Endothelial cell (in vitro differentiated cells): ENCODE results near the gene PSMB7. TPM values are rescaled to one million over a fixed set of nuclear protein-coding genes. Genes with fewer than 3 reads are reported as not detected.
A peak's percentile ranks its signal among the peaks of the same experiment; 100 is the strongest.

Experiments used
- DNase-seq: peaks from one replicate; pipeline ENCODE4 v3.0.0; 2021; ENCODE audit warnings: low spot score
- H3K27ac Mint-ChIP-seq: one replicate; pipeline ENCODE4 v1.8.0; 2021; ENCODE audit warnings: mixed read lengths, inconsistent platforms; ENCODE audit not compliant: unreplicated experiment
- H3K27me3 Mint-ChIP-seq: one replicate; pipeline ENCODE4 v1.8.0; 2021; ENCODE audit warnings: mild to moderate bottlenecking, moderate library complexity, mixed read lengths, inconsistent platforms; ENCODE audit not compliant: unreplicated experiment
- H3K36me3 Mint-ChIP-seq: one replicate; pipeline ENCODE4 v1.8.0; 2021; ENCODE audit warnings: mild to moderate bottlenecking, low read depth, mixed read lengths, inconsistent platforms; ENCODE audit not compliant: unreplicated experiment
- H3K4me1 Mint-ChIP-seq: one replicate; pipeline ENCODE4 v1.8.0; 2021; ENCODE audit warnings: mild to moderate bottlenecking, mixed read lengths, inconsistent platforms; ENCODE audit not compliant: unreplicated experiment
- H3K4me3 Mint-ChIP-seq: one replicate; pipeline ENCODE4 v1.8.0; 2021; ENCODE audit warnings: mild to moderate bottlenecking, mixed read lengths, inconsistent platforms; ENCODE audit not compliant: unreplicated experiment
- H3K9me3 Mint-ChIP-seq: one replicate; pipeline ENCODE4 v1.8.0; 2021; ENCODE audit warnings: mixed read lengths, inconsistent platforms; ENCODE audit not compliant: unreplicated experiment
- total RNA-seq: library from RNA; stranded (reverse); fragmentation: NEBNext Ultra II Directional; extraction: Animal tissue kit (Norgen Biotek cat#: 25700); gene quantifications from one replicate; pipeline ENCODE4 v1.2.1, GENCODE V29; 2021; ENCODE audit not compliant: unreplicated experiment
- TF ChIP-seq, protein P1 (sequence below): fragments of 200-600 bp; sonication (generic); IDR thresholded peaks from one replicate; pipeline ENCODE4 v1.5.0; 2021; ENCODE audit warnings: antibody characterized with exemption; ENCODE audit not compliant: unreplicated experiment

PSMB7 gene
- total RNA-seq, 1 donor from 2014 or later = 180 TPM

- H3K9me3 Mint-ChIP-seq = no peaks in the 10 kb centered on the region
- no peak overlapping the region for H3K4me3 Mint-ChIP-seq
- DNase-seq = no peak
- no peaks in the 10 kb centered on the region for H3K4me1 Mint-ChIP-seq
- H3K27ac Mint-ChIP-seq = no peak overlapping the region
- TF ChIP-seq, protein P1, sequence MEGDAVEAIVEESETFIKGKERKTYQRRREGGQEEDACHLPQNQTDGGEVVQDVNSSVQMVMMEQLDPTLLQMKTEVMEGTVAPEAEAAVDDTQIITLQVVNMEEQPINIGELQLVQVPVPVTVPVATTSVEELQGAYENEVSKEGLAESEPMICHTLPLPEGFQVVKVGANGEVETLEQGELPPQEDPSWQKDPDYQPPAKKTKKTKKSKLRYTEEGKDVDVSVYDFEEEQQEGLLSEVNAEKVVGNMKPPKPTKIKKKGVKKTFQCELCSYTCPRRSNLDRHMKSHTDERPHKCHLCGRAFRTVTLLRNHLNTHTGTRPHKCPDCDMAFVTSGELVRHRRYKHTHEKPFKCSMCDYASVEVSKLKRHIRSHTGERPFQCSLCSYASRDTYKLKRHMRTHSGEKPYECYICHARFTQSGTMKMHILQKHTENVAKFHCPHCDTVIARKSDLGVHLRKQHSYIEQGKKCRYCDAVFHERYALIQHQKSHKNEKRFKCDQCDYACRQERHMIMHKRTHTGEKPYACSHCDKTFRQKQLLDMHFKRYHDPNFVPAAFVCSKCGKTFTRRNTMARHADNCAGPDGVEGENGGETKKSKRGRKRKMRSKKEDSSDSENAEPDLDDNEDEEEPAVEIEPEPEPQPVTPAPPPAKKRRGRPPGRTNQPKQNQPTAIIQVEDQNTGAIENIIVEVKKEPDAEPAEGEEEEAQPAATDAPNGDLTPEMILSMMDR = no peak
- peaks cover 18% of the 10 kb centered on the region for H3K36me3 Mint-ChIP-seq
- H3K27me3 Mint-ChIP-seq = peaks cover 13% of the 10 kb centered on the region
Measured at GRCh38 chr9:124347206-124347967, 67.9 kb downstream of the PSMB7 start.

- peaks cover 13% of the 10 kb centered on the region for H3K27me3 Mint-ChIP-seq
Measured at GRCh38 chr9:124346347-124347163, 68.7 kb downstream of the PSMB7 start.

DNA sequence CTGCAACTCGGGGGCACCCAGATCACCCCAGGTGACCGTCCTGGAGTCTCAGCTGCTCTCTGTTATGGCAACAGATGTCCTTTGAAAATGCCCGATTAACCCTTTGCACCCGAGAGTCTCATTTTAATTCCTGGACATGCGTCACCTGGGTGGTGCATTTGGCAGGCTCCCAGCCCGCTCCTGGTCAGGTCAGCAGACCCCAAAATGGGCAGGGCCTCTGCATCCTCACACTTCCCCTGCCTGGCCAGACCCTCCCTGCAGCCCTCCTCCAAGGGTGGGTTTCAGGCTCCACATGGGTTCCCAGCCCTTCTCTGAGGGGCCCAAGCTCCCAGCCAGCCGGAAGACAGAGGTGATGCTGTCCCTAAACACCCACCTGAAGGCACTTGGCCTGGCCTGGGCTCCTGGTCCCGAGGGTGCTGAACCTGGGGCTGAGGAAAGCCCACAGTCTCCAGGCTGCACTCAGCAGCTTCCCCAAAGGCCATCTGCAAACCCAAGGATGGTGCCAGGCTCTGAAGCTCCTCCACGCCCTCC is 69.4 kb downstream of the PSMB7 start:
- Mint-ChIP-seq H3K27me3 (peaks cover 13% of the 10 kb centered on the region), H3K9me3 (no peaks in the 10 kb centered on the region), H3K4me1 (no peaks in the 10 kb centered on the region), H3K36me3 (peaks cover 5% of the 10 kb centered on the region), H3K27ac (peak overlapping the region; percentile 74), H3K4me3 (no peak overlapping the region)
- no peak for DNase-seq
- TF ChIP-seq, protein P1 = no peak

More at GRCh38 chr9:124346347-124347163, 68.7 kb downstream of the PSMB7 start:
- no peak overlapping the region for H3K4me3 Mint-ChIP-seq
- H3K36me3 Mint-ChIP-seq = peaks cover 10% of the 10 kb centered on the region
- no peak overlapping the region for H3K27ac Mint-ChIP-seq
- TF ChIP-seq, protein P1 = no peak
- DNase-seq = no peak
- no peaks in the 10 kb centered on the region for H3K4me1 Mint-ChIP-seq
- no peaks in the 10 kb centered on the region for H3K9me3 Mint-ChIP-seq

GRCh38 chr9:124345063-124345462 is 70.2 kb downstream of the PSMB7 start:
- TF ChIP-seq, protein P1 = no peak
- peaks cover 5% of the 10 kb centered on the region for H3K36me3 Mint-ChIP-seq
- no peak overlapping the region for H3K27ac Mint-ChIP-seq
- H3K4me3 Mint-ChIP-seq = no peak overlapping the region
- H3K4me1 Mint-ChIP-seq = no peaks in the 10 kb centered on the region
- no peaks in the 10 kb centered on the region for H3K9me3 Mint-ChIP-seq
- DNase-seq = no peak
- H3K27me3 Mint-ChIP-seq = peaks cover 13% of the 10 kb centered on the region
